Stimulated activated CD4-positive, alpha-beta T cell treated with anti-CD3 and anti-CD28 coated beads, Interleukin-15, amount 100 ng/mL, for 24 hours (primary cell): Measurements from ENCODE around the gene SNX25.
"Not testable (repeated sequence)": the region's sequence is repeated elsewhere in the genome, so short reads cannot be mapped to it uniquely, and the experiment has no call there.

Experiments
- DNase-seq: peaks from one replicate; pipeline ENCODE4 v3.0.0-alpha.2; 2020

Gene SNX25

DNA sequence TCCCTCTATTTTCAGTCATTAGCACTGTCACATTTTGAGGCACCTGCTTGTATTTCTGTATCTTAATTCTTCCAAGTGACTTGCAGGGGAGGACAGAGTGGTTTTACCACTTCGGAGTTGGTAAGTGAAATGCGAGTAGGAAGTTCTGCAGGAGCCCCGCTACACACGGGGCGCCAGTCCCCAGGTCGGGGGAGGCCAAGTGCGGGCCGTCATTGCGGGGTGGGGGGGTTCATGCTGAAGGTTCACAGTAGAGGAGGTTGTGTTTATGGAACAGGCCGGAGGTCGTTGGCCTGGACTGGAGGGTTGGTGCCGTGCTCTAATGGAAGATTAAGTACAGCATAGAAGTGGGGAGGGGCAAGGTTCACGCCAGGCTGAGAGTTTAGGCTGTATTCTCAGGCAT, 142.3 kb downstream of the SNX25 start:
- no peak for DNase-seq

DNA sequence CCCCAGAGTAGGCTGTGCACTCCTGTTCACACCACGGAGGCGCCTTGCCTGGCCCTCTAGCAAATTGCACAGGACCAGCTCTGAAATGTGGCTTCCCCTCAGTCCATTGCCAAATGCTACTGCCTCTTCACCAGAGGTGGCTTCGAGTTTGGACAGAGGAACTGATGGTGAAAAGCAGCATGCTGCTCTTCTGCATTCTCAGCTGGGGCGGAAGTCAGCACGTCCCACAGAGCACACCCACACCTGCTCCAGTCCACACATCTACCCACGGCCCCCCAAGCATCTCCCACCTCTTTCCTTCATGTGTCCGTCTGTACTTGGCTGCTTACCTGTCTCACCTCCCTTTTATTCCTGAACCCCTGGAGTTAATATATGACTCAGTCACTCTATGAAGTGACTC, 142.8 kb downstream of the SNX25 start:
- DNase-seq: no peak

DNA sequence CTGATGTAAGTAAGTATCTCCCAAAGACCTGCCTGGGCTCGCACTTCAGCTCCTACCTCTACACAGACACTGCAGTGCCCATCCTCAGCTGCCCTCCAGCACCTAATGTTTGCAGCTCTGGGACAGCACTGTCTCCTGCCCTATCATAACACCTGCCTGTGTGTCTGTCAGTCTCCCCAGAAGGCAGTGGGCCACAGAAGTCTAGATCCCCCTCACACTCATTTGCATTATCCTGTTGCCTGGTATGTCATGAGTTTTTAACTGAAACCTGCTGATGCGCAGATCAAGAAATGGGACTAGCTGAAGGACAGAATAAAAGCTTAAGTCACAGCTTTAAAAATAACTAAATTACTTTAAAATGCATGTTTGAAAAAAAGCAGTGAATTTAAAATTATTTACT, 143.3 kb downstream of the SNX25 start:
- no peak for DNase-seq

GRCh38 chr4:185357211-185357610, 147.8 kb downstream of the SNX25 start:
- peak; percentile 18 for DNase-seq

- no peak for DNase-seq
These were observed 148.5 kb downstream of the SNX25 start for GRCh38 chr4:185357733-185358440.

DNA sequence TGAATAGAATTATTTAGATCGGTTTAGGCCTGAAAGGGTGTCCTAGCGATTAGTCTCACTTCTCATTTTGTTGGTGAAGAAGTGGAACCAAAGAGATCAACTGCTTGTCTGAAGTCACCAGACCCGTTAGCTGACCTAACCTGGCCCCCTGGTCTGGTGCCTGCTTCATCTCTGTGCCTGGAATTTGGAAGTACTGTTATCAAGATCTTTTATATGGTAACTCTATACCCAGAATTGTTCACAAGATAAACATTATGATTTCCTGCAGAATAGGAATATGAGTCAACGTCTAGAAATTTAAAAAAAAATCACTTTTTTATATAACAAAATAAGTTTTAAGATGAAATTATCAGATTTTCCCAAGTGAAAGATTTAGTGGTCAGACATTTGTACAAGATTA, 149.1 kb downstream of the SNX25 start:
- DNase-seq: no peak

DNA sequence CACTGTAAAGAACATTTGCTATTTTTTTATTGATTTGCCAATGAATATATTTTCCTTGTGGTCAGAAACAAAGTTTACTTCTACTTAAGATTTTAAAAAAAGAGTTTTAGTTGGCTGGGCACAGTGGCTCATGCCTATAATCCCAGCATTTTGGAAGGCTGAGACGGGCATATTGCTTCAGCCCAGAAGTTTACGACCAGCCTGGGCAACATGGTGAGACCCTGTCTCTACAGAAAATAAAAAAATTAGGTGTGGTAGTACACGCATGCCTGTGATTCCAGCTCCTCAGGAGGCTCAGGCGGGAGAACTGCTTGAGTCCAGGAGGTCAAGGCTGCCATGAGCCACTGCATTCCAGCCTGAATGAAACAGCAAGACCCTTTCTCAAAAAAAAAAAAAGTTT, 149.6 kb downstream of the SNX25 start:
- no peak for DNase-seq

DNA sequence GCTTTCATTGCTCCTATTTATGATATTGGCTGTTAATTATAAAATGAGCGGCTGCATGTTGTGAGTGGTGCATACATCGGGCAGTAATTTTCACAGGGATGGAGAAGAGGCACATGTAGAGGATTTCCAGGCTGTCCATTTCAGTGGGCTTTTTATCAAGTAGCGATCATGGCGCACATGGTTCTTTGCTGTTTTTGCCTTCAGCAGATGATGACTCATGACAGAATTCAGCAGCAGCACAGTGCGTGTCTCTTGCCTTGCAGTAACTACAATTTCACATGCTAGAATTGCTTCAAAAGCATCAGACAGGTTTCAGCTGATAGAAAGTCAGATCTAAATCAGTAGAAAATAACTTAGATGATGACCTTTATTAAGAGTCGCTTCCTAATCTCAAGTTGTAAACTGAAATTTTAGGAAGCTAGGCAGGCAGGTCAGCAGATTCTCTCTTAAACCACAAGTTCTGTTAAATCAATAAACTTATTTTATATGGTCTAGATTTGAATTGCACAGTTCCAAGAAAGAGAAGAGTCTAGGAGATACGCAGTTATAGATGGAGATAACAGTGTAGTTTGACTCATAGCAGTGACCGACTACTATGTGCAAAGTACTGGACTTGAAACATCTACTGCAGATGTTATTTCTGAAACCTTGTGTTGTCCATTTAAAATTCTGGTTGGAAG, 150.5 kb downstream of the SNX25 start:
- no peak for DNase-seq

DNA sequence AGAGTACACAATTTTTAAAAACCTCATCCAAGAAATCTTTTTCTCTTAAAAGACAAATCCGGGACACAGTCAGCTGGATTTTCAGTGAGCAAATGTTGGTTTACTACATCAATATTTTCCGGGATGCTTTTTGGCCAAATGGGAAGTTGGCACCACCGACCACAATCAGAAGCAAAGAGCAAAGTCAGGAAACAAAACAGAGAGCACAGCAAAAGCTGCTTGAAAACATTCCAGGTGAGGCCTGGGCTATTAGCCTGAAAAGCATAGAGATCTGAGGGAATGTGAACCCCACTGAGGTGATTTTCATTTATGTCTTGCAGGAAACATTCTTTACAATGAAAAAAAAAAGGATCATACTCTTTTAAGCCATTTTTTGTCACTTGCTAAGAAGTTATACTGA, 152.5 kb downstream of the SNX25 start:
- no peak for DNase-seq

DNA sequence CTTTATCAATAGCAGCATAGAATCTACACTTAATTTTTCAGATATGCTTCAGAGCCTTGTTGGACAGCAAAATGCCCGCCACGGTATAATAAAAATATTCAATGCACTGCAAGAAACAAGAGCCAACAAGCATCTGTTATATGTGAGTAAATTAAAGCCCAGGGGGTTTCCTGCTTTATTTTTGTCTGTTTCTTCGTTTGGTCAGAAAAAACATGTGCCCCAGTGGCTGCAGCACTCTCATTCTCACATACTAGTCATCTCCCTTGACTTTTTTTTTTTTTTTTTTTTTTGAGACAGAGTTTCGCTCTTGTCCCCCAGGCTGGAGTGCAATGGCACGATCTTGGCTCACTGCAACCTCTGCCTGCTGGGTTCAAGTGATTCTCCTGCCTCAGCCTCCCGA, 153.2 kb downstream of the SNX25 start:
- not testable (repeated sequence) for DNase-seq

DNA sequence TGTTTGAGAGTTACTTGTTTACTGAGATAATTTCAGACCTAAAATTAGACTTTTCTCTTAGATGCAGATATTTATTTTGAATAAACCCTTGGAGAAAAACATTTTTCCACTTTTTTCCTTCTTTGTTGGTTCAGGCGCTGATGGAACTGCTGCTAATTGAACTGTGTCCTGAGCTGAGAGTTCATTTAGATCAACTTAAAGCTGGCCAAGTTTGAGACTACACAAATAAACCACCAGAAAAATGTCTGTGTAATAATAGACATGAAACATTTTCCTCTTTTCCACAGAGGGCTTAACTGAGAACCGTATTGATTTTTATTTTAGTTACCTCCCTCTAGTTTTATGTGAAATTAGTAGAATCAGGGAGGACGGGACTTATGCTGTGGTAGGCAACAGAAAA, 153.9 kb downstream of the SNX25 start:
- DNase-seq: no peak

DNA sequence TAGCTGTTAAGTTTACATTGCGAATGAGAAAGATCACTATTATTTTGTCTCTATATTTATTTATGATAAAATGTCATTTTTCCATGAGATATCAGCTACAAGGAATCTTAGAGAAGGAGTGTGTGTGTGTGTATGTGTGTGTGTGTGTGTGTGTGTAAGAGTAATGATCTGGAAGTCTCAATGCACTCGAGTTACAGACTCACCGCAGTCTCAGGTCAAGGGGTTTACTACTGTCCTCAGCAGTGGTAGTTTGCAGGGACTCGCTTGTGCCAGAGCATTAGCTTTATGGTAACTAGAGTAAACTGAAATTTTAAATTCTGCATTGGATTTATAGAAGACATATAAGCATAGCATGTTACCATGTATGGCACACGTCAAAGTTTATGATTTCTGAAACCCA, 155.5 kb downstream of the SNX25 start:
- no peak for DNase-seq

GRCh38 chr4:185369731-185370130, 160.3 kb downstream of the SNX25 start:
- no peak for DNase-seq

DNA sequence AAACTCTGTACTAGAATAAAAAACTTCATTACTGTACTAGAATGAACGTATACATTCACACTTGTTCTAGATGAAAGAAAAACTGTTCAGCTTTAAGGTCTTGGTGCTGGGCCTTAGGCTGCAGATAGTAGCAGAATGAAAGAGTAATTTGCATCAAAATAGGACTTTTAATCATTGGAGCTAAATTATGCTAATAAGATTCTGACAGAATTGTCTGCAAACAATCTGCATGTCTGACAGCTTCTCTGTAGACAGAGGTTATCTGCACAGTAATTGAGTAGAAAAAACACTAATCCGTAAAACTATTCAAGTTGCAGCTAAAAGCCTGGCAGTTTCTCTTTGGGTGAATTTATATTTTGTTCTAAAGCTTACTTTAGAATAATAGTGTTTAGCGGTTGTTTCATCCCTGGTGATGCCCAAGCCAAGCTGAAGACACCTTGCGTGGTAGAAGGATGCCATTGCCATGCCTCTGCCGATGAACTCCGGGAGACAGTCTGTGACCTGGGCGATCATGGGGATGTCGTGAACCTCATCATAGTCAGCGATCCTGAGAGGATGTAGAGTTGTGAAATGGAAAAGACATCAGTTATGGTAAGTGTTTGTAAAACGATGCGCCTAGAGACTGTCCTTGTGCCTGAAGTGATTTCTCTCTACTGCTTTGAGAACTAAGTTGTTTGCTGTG, 161.0 kb downstream of the SNX25 start:
- DNase-seq: no peak

DNA sequence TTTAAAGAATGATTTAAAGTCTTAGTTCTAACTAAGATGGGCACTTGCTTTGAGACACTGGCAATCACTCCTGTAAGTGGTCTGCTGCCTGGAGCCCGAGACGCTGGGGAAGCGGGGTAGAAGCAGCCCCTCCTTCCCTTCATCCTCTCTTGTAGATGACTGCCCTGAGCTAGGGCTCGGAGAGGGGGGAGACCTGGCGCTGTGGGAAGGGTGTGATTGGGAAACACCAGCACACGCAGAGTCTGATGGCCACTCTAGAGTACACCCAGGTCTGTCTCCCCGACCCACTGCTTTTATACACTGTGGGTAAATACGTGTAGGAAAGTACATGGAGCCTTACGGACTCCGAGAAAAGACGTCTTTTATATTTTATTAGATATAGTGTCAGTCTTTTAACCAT, 162.3 kb downstream of the SNX25 start:
- DNase-seq: no peak

DNA sequence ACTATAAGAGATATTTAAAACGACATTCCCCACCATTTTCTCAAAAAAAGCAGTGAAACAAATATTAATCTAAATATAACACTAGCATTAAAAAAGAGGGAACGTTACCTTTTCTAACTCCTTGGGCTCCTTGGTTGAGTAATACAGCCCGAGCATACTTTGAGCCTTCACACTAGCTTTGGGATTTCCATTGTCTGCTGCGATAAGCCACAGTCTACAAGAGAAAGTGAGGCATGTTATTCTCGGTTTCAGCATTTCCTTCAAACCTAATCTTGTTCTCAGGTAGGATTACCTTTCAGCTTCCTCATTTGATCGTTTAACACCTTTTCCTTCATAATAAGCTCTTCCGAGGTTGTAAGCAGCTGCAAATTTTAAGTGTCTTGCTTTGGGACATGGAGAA, 164.6 kb downstream of the SNX25 start:
- no peak for DNase-seq

- DNase-seq: no peak
These were observed 165.2 kb downstream of the SNX25 start for GRCh38 chr4:185374573-185374972.

DNA sequence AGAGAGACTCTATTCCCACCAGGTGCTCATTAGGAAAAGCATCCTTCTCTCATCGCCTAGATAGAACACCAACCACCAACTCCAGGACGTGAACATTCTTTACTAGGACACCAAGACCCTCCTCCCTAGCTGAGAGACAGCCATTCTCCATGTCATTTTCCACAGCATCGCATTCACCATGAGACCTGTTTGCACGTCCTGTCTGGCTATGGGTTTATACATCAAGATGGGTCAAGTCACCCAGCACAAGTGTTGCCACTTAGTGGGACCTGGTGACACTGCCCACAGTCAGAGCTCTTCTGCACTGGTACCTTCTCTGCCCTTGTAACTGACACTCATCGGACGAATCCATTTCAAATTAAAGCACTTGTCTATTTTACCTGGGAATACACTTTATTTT, 168.9 kb downstream of the SNX25 start:
- no peak for DNase-seq

GRCh38 chr4:185379326-185380295, 170.2 kb downstream of the SNX25 start:
- DNase-seq: no peak

DNA sequence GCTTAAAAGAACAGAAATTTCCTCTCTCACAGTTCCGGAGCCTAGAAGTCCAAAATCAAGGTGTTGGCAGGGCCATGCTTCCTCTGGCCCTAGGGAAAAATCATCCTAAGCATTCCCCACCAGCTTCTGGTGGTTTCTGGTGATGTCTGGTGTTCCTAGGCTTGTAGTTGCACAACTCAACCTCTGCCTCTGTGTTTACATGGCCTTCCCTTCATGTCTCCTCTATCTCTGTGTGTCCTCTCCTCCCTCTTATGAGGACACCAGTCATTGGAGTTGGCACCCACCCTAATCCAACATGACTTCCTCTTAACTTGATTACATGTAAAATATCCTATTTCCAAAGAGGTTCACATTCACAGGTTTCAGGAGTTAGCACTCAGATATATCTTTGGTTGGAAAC, 170.9 kb downstream of the SNX25 start:
- DNase-seq: no peak

- DNase-seq: no peak
These were observed 172.1 kb downstream of the SNX25 start for GRCh38 chr4:185381288-185382196.

DNA sequence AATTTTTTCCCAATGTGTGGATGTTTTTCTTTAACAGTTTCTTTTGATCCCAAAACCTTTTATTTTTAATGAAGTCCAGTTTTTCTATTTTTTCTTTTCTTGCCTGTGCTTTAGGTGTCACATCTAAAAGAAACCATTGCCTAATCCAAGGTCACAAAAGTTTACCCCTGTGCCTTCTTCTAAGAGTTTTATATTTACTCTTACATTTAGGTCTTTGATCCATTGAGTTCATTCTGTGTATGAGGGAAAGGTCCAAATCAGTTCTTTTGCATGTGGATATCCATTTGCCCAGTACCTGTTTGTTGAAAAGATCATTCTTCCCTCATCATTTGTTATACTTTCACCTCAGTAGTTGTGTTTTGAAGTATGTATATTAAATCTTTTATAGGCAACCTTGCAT, 173.4 kb downstream of the SNX25 start:
- DNase-seq: no peak
